Tibial artery (tissue), 4 donors: ENCODE measurements around the gene TBC1D8.

Experiments
- DNase-seq, 2 donors: peaks; one replicate each; pipeline ENCODE4 v3.0.0-alpha.2; 2019
- H3K27ac ChIP-seq, 2 donors: fragments of 200-600 bp; sonication (generic) in 1 of 2; 1 replicate in 1 of 2; 2 replicates in 1 of 2; pipeline ENCODE4 v1.5.1; 2018 to 2019; ENCODE audit warnings: mild to moderate bottlenecking in 1 of 2
- H3K27me3 ChIP-seq, 2 donors: fragments of 200-600 bp; sonication (generic) in 1 of 2; one replicate each; pipeline versions ENCODE4 v1.5.1 to v1.6.0; 2016 to 2019
- H3K36me3 ChIP-seq, 3 donors: fragments of 200-600 bp; sonication (generic) in 2 of 3; one replicate each; pipeline ENCODE4 v1.5.1; 2016 to 2019; ENCODE audit warnings: mild to moderate bottlenecking in 2 of 3
- H3K4me1 ChIP-seq, 4 donors: fragments of 200-600 bp; sonication (generic) in 2 of 4; 1 replicate in 3 of 4; 2 replicates in 1 of 4; pipeline ENCODE4 v1.5.1; 2016 to 2019
- H3K4me3 ChIP-seq, 2 donors: fragments of 200-600 bp; sonication (generic) in 1 of 2; 1 replicate in 1 of 2; 2 replicates in 1 of 2; pipeline ENCODE4 v1.5.1; 2018 to 2019; ENCODE audit warnings: mild to moderate bottlenecking in 2 of 2
- H3K9me3 ChIP-seq, 3 donors: fragments of 200-600 bp; sonication (generic) in 1 of 3; one replicate each; pipeline ENCODE4 v1.5.1; 2016 to 2019
- intact Hi-C: fragments of 100-400 bp; cut with DNase I; formaldehyde crosslinking; loops from one replicate; pipeline ENCODE4 v1.15.0; 2023; ENCODE audit warnings: low total_unique reads
- TF ChIP-seq, protein P1 (sequence below), 2 experiments: fragments of 200-600 bp in 1 of 2; fragments of 450-650 bp in 1 of 2; IDR thresholded peaks; one replicate each; pipeline ENCODE4 v1.5.1; 2017 to 2019; ENCODE audit warnings: antibody characterized with exemption in 2 of 2, mild to moderate bottlenecking in 1 of 2, moderate library complexity in 1 of 2

The TBC1D8 gene

DNA sequence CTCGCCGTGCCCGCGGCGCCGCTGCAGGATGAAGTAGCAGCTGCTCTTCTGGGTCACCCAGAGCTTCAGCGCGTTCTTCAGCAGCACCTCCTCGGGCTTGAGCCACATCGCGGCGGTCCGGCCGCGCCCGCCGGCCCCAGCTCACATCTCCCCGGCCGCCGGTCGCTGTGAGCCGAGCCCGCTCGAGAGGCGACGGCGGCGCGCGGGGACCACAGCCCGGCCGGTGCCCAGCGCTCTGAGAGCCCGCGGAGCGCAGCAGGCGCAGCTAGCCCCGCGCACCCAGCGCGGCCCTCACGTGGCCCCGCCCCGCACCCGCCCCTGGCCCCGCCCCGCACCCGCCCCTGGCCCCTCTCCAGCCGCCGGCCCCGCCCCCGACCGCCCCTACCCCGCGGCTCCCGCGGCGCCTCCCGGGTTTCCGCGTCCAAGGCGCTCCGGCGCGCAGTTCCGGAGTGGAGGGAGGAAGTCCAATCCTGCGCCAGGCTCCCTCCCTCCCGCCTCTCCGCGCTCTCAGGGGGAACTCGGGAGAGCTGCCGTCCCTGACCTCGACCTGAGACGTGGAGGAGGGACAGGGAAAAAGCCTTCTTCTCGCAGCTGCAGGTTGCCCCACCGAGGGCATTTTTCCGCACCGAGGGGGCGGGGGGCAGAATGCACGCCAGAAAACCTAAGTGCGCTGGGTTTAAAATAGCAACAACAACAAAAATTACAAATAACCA, at the start of gene TBC1D8:
TBC1D8 (minus strand) TSS at position 237 of the 713 bp plus-strand sequence; CDS start at position 108, 129 bp downstream.
- Histone ChIP-seq H3K4me1 (peaks cover 0 to 44% (median 26%) of the 10 kb centered on the region in 4 donors), H3K9me3 (no peaks in the 10 kb centered on the region), H3K36me3 (no peaks in the 10 kb centered on the region), H3K4me3 (peak within 1 kb of the TSS; percentile 90 to 92), H3K27me3 (no peaks in the 10 kb centered on the region), H3K27ac (peak within 1 kb of the TSS; percentile 74 to 80)
- peak; percentile 85 to 95 for DNase-seq
- intact Hi-C loops: loop anchor here (2.0 kb wide), 1 partner anchor 147 kb away; no protein-coding TSS in a partner anchor
- TF ChIP-seq, protein P1, sequence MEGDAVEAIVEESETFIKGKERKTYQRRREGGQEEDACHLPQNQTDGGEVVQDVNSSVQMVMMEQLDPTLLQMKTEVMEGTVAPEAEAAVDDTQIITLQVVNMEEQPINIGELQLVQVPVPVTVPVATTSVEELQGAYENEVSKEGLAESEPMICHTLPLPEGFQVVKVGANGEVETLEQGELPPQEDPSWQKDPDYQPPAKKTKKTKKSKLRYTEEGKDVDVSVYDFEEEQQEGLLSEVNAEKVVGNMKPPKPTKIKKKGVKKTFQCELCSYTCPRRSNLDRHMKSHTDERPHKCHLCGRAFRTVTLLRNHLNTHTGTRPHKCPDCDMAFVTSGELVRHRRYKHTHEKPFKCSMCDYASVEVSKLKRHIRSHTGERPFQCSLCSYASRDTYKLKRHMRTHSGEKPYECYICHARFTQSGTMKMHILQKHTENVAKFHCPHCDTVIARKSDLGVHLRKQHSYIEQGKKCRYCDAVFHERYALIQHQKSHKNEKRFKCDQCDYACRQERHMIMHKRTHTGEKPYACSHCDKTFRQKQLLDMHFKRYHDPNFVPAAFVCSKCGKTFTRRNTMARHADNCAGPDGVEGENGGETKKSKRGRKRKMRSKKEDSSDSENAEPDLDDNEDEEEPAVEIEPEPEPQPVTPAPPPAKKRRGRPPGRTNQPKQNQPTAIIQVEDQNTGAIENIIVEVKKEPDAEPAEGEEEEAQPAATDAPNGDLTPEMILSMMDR (IDR thresholded peaks at IDR 0.05): no peak

DNA sequence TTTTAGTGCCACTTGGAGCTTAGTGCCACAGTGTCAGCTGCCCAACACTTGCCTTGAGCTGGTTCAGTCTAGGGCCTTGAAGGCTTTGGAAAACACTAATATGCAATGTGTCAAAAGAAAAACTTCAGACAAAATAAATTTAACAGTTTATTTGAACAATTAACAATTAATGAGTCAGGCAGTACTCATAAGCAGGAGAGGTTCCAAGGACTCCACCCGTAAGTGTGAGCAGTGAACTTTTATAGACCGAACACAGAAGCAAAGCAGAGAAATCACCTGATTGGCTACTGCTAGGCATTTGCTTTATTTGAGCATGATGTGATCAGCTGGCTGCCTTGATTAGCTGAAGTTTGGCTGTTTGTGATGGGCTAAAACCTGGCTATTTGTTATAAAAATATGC, 49.5 kb upstream of the TBC1D8 start:
- no peaks in the 10 kb centered on the region for H3K27me3 ChIP-seq
- TF ChIP-seq, protein P1 (IDR thresholded peaks at IDR 0.05): no peak
- no peaks in the 10 kb centered on the region for H3K9me3 ChIP-seq
- H3K27ac ChIP-seq: no peak overlapping the region
- no peak for DNase-seq
- intact Hi-C loops: no loop called here
- H3K36me3 ChIP-seq: no peaks in the 10 kb centered on the region
- H3K4me3 ChIP-seq: no peak overlapping the region
- peaks cover 0 to 6% (median 3%) of the 10 kb centered on the region in 4 donors for H3K4me1 ChIP-seq

- intact Hi-C loops: no loop called here
- Histone ChIP-seq H3K4me1 (no peaks in the 10 kb centered on the region), H3K4me3 (no peak overlapping the region), H3K27ac (no peak overlapping the region), H3K27me3 (no peaks in the 10 kb centered on the region), H3K9me3 (no peaks in the 10 kb centered on the region), H3K36me3 (no peaks in the 10 kb centered on the region)
- no peak for DNase-seq
- TF ChIP-seq, protein P1 (IDR thresholded peaks at IDR 0.05): no peak
Measured at GRCh38 chr2:101199251-101199791, 48.1 kb upstream of the TBC1D8 start.

DNA sequence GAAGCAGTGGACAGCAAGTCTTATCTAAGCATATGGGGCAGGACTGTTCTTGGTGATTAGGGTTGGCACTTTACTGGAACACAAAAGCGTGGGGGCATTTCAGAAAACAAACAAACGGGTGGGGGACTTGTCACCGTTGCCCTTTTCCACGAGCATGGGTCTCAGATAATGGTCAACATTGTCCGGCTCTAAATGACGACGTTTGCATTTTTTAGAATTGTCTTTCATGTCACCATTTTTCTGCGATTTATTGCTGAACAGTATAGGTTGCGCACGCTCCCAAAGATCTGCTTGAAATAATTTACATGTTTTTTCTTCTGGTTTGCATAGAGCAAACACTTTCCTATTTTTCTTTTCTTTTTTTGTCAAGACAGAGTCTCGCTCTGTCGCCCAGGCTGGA, 46.6 kb upstream of the TBC1D8 start:
- TF ChIP-seq, protein P1 (IDR thresholded peaks at IDR 0.05): no peak
- Histone ChIP-seq H3K27ac (no peak overlapping the region), H3K4me3 (no peak overlapping the region), H3K9me3 (no peaks in the 10 kb centered on the region), H3K4me1 (no peaks in the 10 kb centered on the region), H3K27me3 (no peaks in the 10 kb centered on the region), H3K36me3 (no peaks in the 10 kb centered on the region)
- no peak for DNase-seq
- intact Hi-C loops: no loop called here

- no peaks in the 10 kb centered on the region for H3K9me3 ChIP-seq
- TF ChIP-seq, protein P1 (IDR thresholded peaks at IDR 0.05): no peak
- no peaks in the 10 kb centered on the region for H3K36me3 ChIP-seq
- no peak overlapping the region for H3K27ac ChIP-seq
- DNase-seq: no peak
- H3K4me1 ChIP-seq: no peaks in the 10 kb centered on the region
- no peak overlapping the region for H3K4me3 ChIP-seq
- intact Hi-C loops: no loop called here
- no peaks in the 10 kb centered on the region for H3K27me3 ChIP-seq
Measured at GRCh38 chr2:101197215-101197745, 46.1 kb upstream of the TBC1D8 start.
